ENCODE data around the gene ARHGAP29. TPM values are rescaled to one million over a fixed set of nuclear protein-coding genes. Genes with fewer than 3 reads are reported as not detected.

ARHGAP29 gene
- total and polyA plus RNA-seq, 7 donors, result 5.1 to 20.0 (median 11.8) TPM

GRCh38 chr1:94254073-94254810 is 16.9 kb upstream of the ARHGAP29 start:
- intact Hi-C loops (cut with DNase I), result no loop called here
- Histone ChIP-seq H3K27me3 (ENCODE audit: insufficient read depth in 3 of 3, low read length in 2 of 3) (no peaks in the 10 kb centered on the region), H3K4me1 (peaks cover 9% of the 10 kb centered on the region), H3K9me3 (no peaks in the 10 kb centered on the region), H3K27ac (no peak overlapping the region), H3K4me3 (no peak overlapping the region), H3K36me3 (ENCODE audit: insufficient read depth in 1 of 2, low read depth in 1 of 2) (no peaks in the 10 kb centered on the region)
- ATAC-seq (no peak), DNase-seq (no peak)
- 81 to 86% (median 82%) methylated on average over 3 of the region's 3 CpGs for WGBS, 3 donors
- no peak for TF ChIP-seq CTCF (IDR thresholded peaks at IDR 0.05)

GRCh38 chr1:94253456-94254017 is 16.2 kb upstream of the ARHGAP29 start:
- intact Hi-C loops (cut with DNase I), result no loop called here

GRCh38 chr1:94250341-94250740 is 13.0 kb upstream of the ARHGAP29 start:
- 79 to 84% (median 81%) methylated on average over 3 of the region's 3 CpGs for WGBS, 3 donors

More at GRCh38 chr1:94253456-94254017, 16.2 kb upstream of the ARHGAP29 start:
- Histone ChIP-seq H3K4me3 (no peak overlapping the region), H3K27ac (no peak overlapping the region), H3K9me3 (no peaks in the 10 kb centered on the region), H3K4me1 (peaks cover 2% of the 10 kb centered on the region), H3K27me3 (ENCODE audit: insufficient read depth in 3 of 3, low read length in 2 of 3) (no peaks in the 10 kb centered on the region), H3K36me3 (ENCODE audit: insufficient read depth in 1 of 2, low read depth in 1 of 2) (no peaks in the 10 kb centered on the region)
- TF ChIP-seq CTCF (IDR thresholded peaks at IDR 0.05), result no peak
- ATAC-seq (no peak), DNase-seq (no peak)
- WGBS, 3 donors, result 95% methylated on average over 9 of the region's 9 CpGs

GRCh38 chr1:94248956-94249688 is 11.7 kb upstream of the ARHGAP29 start:
- no peak overlapping the region for H3K27ac ChIP-seq
- H3K4me1 ChIP-seq, result peaks cover 5% of the 10 kb centered on the region
- TF ChIP-seq CTCF (IDR thresholded peaks at IDR 0.05), result no peak
- no peak for ATAC-seq
- H3K27me3 ChIP-seq (ENCODE audit: insufficient read depth in 3 of 3, low read length in 2 of 3), result no peaks in the 10 kb centered on the region
- no peak overlapping the region for H3K4me3 ChIP-seq
- H3K36me3 ChIP-seq (ENCODE audit: insufficient read depth in 1 of 2, low read depth in 1 of 2), result no peaks in the 10 kb centered on the region
- no peak for DNase-seq
- 92 to 97% (median 96%) methylated on average over 11 of the region's 11 CpGs for WGBS, 3 donors
- peaks cover 7% of the 10 kb centered on the region for H3K9me3 ChIP-seq
- intact Hi-C loops (cut with DNase I), result loop anchor here in 1 of 2 donors (10.0 kb wide), 2 partner anchors 166 to 184 kb away; partner anchors contain the start of gene ABCD3

More at GRCh38 chr1:94250341-94250740, 13.0 kb upstream of the ARHGAP29 start:
- no peak overlapping the region for H3K4me3 ChIP-seq
- no peaks in the 10 kb centered on the region for H3K36me3 ChIP-seq (ENCODE audit: insufficient read depth in 1 of 2, low read depth in 1 of 2)
- intact Hi-C loops (cut with DNase I), result no loop called here
- H3K27me3 ChIP-seq (ENCODE audit: insufficient read depth in 3 of 3, low read length in 2 of 3), result no peaks in the 10 kb centered on the region
- no peak for DNase-seq
- no peak for ATAC-seq
- H3K27ac ChIP-seq, result no peak overlapping the region
- H3K4me1 ChIP-seq, result peaks cover 5% of the 10 kb centered on the region
- H3K9me3 ChIP-seq, result no peaks in the 10 kb centered on the region
- TF ChIP-seq CTCF (IDR thresholded peaks at IDR 0.05), result no peak
